ENCODE results near the gene TP73.
A peak's percentile ranks its signal among the peaks of the same experiment; 100 is the strongest.

Gene TP73

GRCh38 chr1:3652548-3653285, 401 bp downstream of the TP73 start:
- Mint-ChIP-seq H3K4me1 (peaks cover 49% of the 10 kb centered on the region), H3K27ac (no peak overlapping the region), H3K4me3 (peak overlapping the region in 1 of 2 donors; percentile 51), H3K9me3 (no peaks in the 10 kb centered on the region), H3K27me3 (peaks cover 68% of the 10 kb centered on the region)
- DNase-seq (no peak), ATAC-seq (no peak)

- ATAC-seq (no peak), DNase-seq (no peak)
- Mint-ChIP-seq H3K4me1 (peaks cover 49% of the 10 kb centered on the region), H3K27ac (no peak overlapping the region), H3K27me3 (peaks cover 73% of the 10 kb centered on the region), H3K9me3 (no peaks in the 10 kb centered on the region), H3K4me3 (peak overlapping the region in 1 of 2 donors; percentile 51)
These were observed 936 bp downstream of the TP73 start for GRCh38 chr1:3653286-3653618.

- Mint-ChIP-seq H3K4me1 (peaks cover 45% of the 10 kb centered on the region), H3K4me3 (no peak overlapping the region), H3K27me3 (peaks cover 85% of the 10 kb centered on the region), H3K27ac (no peak overlapping the region), H3K9me3 (no peaks in the 10 kb centered on the region)
- DNase-seq (no peak), ATAC-seq (no peak)
These were observed 2.4 kb downstream of the TP73 start for GRCh38 chr1:3654549-3655281.

GRCh38 chr1:3656450-3657095, 4.3 kb downstream of the TP73 start:
- no peak overlapping the region for H3K27ac Mint-ChIP-seq
- DNase-seq (peak in 1 of 2 donors; percentile 37), ATAC-seq (peak; percentile 83)
- H3K9me3 Mint-ChIP-seq: no peaks in the 10 kb centered on the region
- peaks cover 33% of the 10 kb centered on the region for H3K4me1 Mint-ChIP-seq
- H3K27me3 Mint-ChIP-seq: peaks cover 72% of the 10 kb centered on the region
- no peak overlapping the region for H3K4me3 Mint-ChIP-seq

- H3K9me3 Mint-ChIP-seq: no peaks in the 10 kb centered on the region
- peak; percentile 13 for ATAC-seq
- DNase-seq: no peak
- peaks cover 32% of the 10 kb centered on the region for H3K4me1 Mint-ChIP-seq
- no peak overlapping the region for H3K27ac Mint-ChIP-seq
- H3K27me3 Mint-ChIP-seq: peaks cover 72% of the 10 kb centered on the region
- H3K4me3 Mint-ChIP-seq: no peak overlapping the region
These were observed 4.8 kb downstream of the TP73 start for GRCh38 chr1:3657096-3657475.

- no peak overlapping the region for H3K27ac Mint-ChIP-seq
- no peak for DNase-seq
These were observed 5.4 kb downstream of the TP73 start for GRCh38 chr1:3657578-3658230.

GRCh38 chr1:3658231-3658615, 5.9 kb downstream of the TP73 start:
- H3K4me3 Mint-ChIP-seq: no peak overlapping the region
- no peak for ATAC-seq
- DNase-seq: no peak
- no peaks in the 10 kb centered on the region for H3K9me3 Mint-ChIP-seq
- peaks cover 32% of the 10 kb centered on the region for H3K4me1 Mint-ChIP-seq
- H3K27me3 Mint-ChIP-seq: peaks cover 75% of the 10 kb centered on the region
- no peak overlapping the region for H3K27ac Mint-ChIP-seq

More at GRCh38 chr1:3657578-3658230, 5.4 kb downstream of the TP73 start:
- Mint-ChIP-seq H3K9me3 (no peaks in the 10 kb centered on the region), H3K4me1 (peaks cover 32% of the 10 kb centered on the region), H3K4me3 (no peak overlapping the region), H3K27me3 (peaks cover 76% of the 10 kb centered on the region)
- no peak for ATAC-seq

- DNase-seq (no peak), ATAC-seq (no peak)
- H3K4me3 Mint-ChIP-seq: no peak overlapping the region
- H3K27me3 Mint-ChIP-seq: peaks cover 68% of the 10 kb centered on the region
- H3K9me3 Mint-ChIP-seq: no peaks in the 10 kb centered on the region
- H3K27ac Mint-ChIP-seq: no peak overlapping the region
- peaks cover 32% of the 10 kb centered on the region for H3K4me1 Mint-ChIP-seq
These were observed 6.8 kb downstream of the TP73 start for GRCh38 chr1:3659093-3659492.

- DNase-seq: no peak
- Mint-ChIP-seq H3K4me1 (peaks cover 32% of the 10 kb centered on the region), H3K27ac (no peak overlapping the region), H3K9me3 (no peaks in the 10 kb centered on the region), H3K4me3 (no peak overlapping the region), H3K27me3 (peaks cover 52% of the 10 kb centered on the region)
- ATAC-seq: peak; percentile 63
These were observed 8.4 kb downstream of the TP73 start for GRCh38 chr1:3660704-3661103.

GRCh38 chr1:3661631-3662030, 9.3 kb downstream of the TP73 start:
- DNase-seq (no peak), ATAC-seq (no peak)
- H3K4me1 Mint-ChIP-seq: peaks cover 24% of the 10 kb centered on the region
- no peak overlapping the region for H3K27ac Mint-ChIP-seq
- H3K27me3 Mint-ChIP-seq: peaks cover 48% of the 10 kb centered on the region
- no peak overlapping the region for H3K4me3 Mint-ChIP-seq
- no peaks in the 10 kb centered on the region for H3K9me3 Mint-ChIP-seq

GRCh38 chr1:3662080-3662671, 9.9 kb downstream of the TP73 start:
- peaks cover 48% of the 10 kb centered on the region for H3K27me3 Mint-ChIP-seq
- no peak for DNase-seq
- peak overlapping the region in 1 of 2 donors; percentile 69 for H3K27ac Mint-ChIP-seq
- ATAC-seq: no peak
- no peak overlapping the region for H3K4me3 Mint-ChIP-seq
- peaks cover 19% of the 10 kb centered on the region for H3K4me1 Mint-ChIP-seq
- no peaks in the 10 kb centered on the region for H3K9me3 Mint-ChIP-seq

- no peaks in the 10 kb centered on the region for H3K9me3 Mint-ChIP-seq
- DNase-seq: no peak
- H3K27me3 Mint-ChIP-seq: peaks cover 46% of the 10 kb centered on the region
- no peak overlapping the region for H3K4me3 Mint-ChIP-seq
- peaks cover 7% of the 10 kb centered on the region for H3K4me1 Mint-ChIP-seq
- no peak overlapping the region for H3K27ac Mint-ChIP-seq
- ATAC-seq: no peak
These were observed 11.8 kb downstream of the TP73 start for GRCh38 chr1:3663999-3664699.

- H3K27me3 Mint-ChIP-seq: peaks cover 49% of the 10 kb centered on the region
- peaks cover 7% of the 10 kb centered on the region for H3K4me1 Mint-ChIP-seq
- no peaks in the 10 kb centered on the region for H3K9me3 Mint-ChIP-seq
- no peak overlapping the region for H3K27ac Mint-ChIP-seq
- H3K4me3 Mint-ChIP-seq: no peak overlapping the region
- DNase-seq (no peak), ATAC-seq (no peak)
These were observed 12.5 kb downstream of the TP73 start for GRCh38 chr1:3664700-3665375.

- no peak overlapping the region for H3K4me3 Mint-ChIP-seq
- ATAC-seq: no peak
- no peaks in the 10 kb centered on the region for H3K9me3 Mint-ChIP-seq
- H3K27ac Mint-ChIP-seq: no peak overlapping the region
- peaks cover under 1% of the 10 kb centered on the region for H3K4me1 Mint-ChIP-seq
- DNase-seq: no peak
- H3K27me3 Mint-ChIP-seq: peaks cover 63% of the 10 kb centered on the region
These were observed 15.8 kb downstream of the TP73 start for GRCh38 chr1:3668148-3668547.
